ENCODE results near the gene COX19. TPM values are rescaled to one million over a fixed set of nuclear protein-coding genes. Genes with fewer than 3 reads are reported as not detected.
A peak's percentile ranks its signal among the peaks of the same experiment; 100 is the strongest.

Gene COX19
- total and polyA plus RNA-seq, 2 of the 13 experiments (the other 11 are each of a cell fraction or from before 2014, with no cell fraction given): 11.5 to 21.7 TPM

- TF ChIP-seq REL (CRISPR knock-in tag; conservative IDR thresholded peaks at IDR 0.05): 0 out of 2 replicates have a peak, but pooled peaks have one; percentile 55
- peak; percentile 55; the same call in 1 of the 2 replicates for TF ChIP-seq PRDM10 (CRISPR knock-in tag; IDR thresholded peaks at IDR 0.05; ENCODE audit: low read depth)
- TF ChIP-seq SIN3A (IDR thresholded peaks at IDR 0.05; ENCODE audit: borderline replicate concordance, low read depth, low read length): 0 out of 2 replicates have a peak, but pooled peaks have one; percentile 63
Observed at GRCh38 chr7:974820-975681, at the start of gene COX19 (continued).

GRCh38 chr7:1024331-1024841 is 49.0 kb upstream of the COX19 start:
- no peak for ATAC-seq
- Histone ChIP-seq H3K4me2 (ENCODE audit: low read depth, low read length) (no peak overlapping the region), H3K27me3 (ENCODE audit: control insufficient read depth in 1 of 2, insufficient read depth in 2 of 2, low read length in 2 of 2) (no peaks in the 10 kb centered on the region), H3K4me1 (ENCODE audit: insufficient read depth, low read length) (peaks cover 21% of the 10 kb centered on the region), H3K79me2 (ENCODE audit: insufficient read depth, low read length) (peaks cover 15% of the 10 kb centered on the region), H3K4me3 (replicated peaks in 1 of 3; ENCODE audit: insufficient read depth in 1 of 3, low read depth in 2 of 3, low read length in 3 of 3) (no peak overlapping the region), H3K9ac (ENCODE audit: insufficient read depth, low read depth, low read length) (no peak overlapping the region), H3K9me3 (ENCODE audit: low read length) (no peaks in the 10 kb centered on the region), H4K20me1 (ENCODE audit: insufficient read depth, low read length) (no peaks in the 10 kb centered on the region), H3K36me3 (replicated peaks in 1 of 2; ENCODE audit: control insufficient read depth in 1 of 2, insufficient read depth in 2 of 2, low read length in 2 of 2) (peaks cover 3 to 13% of the 10 kb centered on the region in 2 experiments; a peak in 4 of 5 replicates), H2AFZ (ENCODE audit: low read length) (no peak overlapping the region), H3K27ac (ENCODE audit: extremely low read length, insufficient read depth, low read length) (no peak overlapping the region)
- no peak for FAIRE-seq
- WGBS (ENCODE audit: low lambda C conversion rate): 95% methylated on average over 14 of the region's 15 CpGs
- ChIA-PET POLR2A (interaction anchor here (1.3 kb wide), 1 partner anchor 31 kb away, joined by 5 read pairs; no protein-coding TSS in a partner anchor), CTCF (ENCODE audit: low intra/inter-chr PET ratio, low total read pairs) (no interaction called here)
- no TSS peak for BruUV-seq (replicated peaks)
- in situ Hi-C loops (cut with HindIII; ENCODE audit: extremely low pct_ligation_motif_present, low pct_unique_long_range_greater_than_20kb): no loop called here
- intact Hi-C loops (cut with micrococcal nuclease; ENCODE audit: unreplicated experiment): no loop called here
- no peak for DNase-seq (ENCODE audit: low spot score)
- TF ChIP-seq ZBTB10 (CRISPR knock-in tag; IDR thresholded peaks at IDR 0.05; ENCODE audit: borderline replicate concordance): no peak
- TF ChIP-seq CCAR2 (optimal IDR thresholded peaks at IDR 0.05; ENCODE audit: low read depth, low read length): no peak
- TF ChIP-seq ZNF274 (CRISPR knock-in tag; IDR thresholded peaks at IDR 0.05): no peak
- no peak for TF ChIP-seq ZNF703 (CRISPR knock-in tag; IDR thresholded peaks at IDR 0.05; ENCODE audit: borderline replicate concordance)
- no peak for TF ChIP-seq SYNCRIP (IDR thresholded peaks at IDR 0.05; ENCODE audit: insufficient read depth, low read depth, low read length)
- no peak for TF ChIP-seq SNRNP70 (IDR thresholded peaks at IDR 0.05; ENCODE audit: low read depth, low read length)
- no peak for TF ChIP-seq ZUFSP (CRISPR knock-in tag; IDR thresholded peaks at IDR 0.05; ENCODE audit: borderline replicate concordance)
